ENCODE results near the gene B4GALT2.

The B4GALT2 gene

GRCh38 chr1:44002606-44003157, 23.7 kb downstream of the B4GALT2 start:
- DNase-seq (ENCODE audit: low read depth), result no peak

GRCh38 chr1:44008259-44008658, 29.2 kb downstream of the B4GALT2 start:
- no peak for DNase-seq (ENCODE audit: low read depth)

GRCh38 chr1:44010935-44011471, 32.0 kb downstream of the B4GALT2 start:
- DNase-seq (ENCODE audit: low read depth), result no peak

- no peak for DNase-seq (ENCODE audit: low read depth)
Measured at GRCh38 chr1:44012404-44012803, 33.4 kb downstream of the B4GALT2 start.

- DNase-seq (ENCODE audit: low read depth), result no peak
Measured at GRCh38 chr1:44012941-44013609, 34.1 kb downstream of the B4GALT2 start.

GRCh38 chr1:44013949-44014348, 34.9 kb downstream of the B4GALT2 start:
- DNase-seq (ENCODE audit: low read depth), result no peak

- DNase-seq (ENCODE audit: low read depth), result no peak
Measured at GRCh38 chr1:44014365-44015104, 35.5 kb downstream of the B4GALT2 start.

- no peak for DNase-seq (ENCODE audit: low read depth)
Measured at GRCh38 chr1:44015206-44015605, 36.2 kb downstream of the B4GALT2 start.

- DNase-seq (ENCODE audit: low read depth), result no peak
Measured at GRCh38 chr1:44016041-44016889, 37.3 kb downstream of the B4GALT2 start.

- no peak for DNase-seq (ENCODE audit: low read depth)
Measured at GRCh38 chr1:44016890-44017400, 37.9 kb downstream of the B4GALT2 start.

- no peak for DNase-seq (ENCODE audit: low read depth)
Measured at GRCh38 chr1:44019466-44019948, 40.5 kb downstream of the B4GALT2 start.

- DNase-seq (ENCODE audit: low read depth), result no peak
Measured at GRCh38 chr1:44020464-44020863, 41.5 kb downstream of the B4GALT2 start.

- DNase-seq (ENCODE audit: low read depth), result no peak
Measured at GRCh38 chr1:44021156-44021555, 42.1 kb downstream of the B4GALT2 start.

GRCh38 chr1:44021581-44022321, 42.7 kb downstream of the B4GALT2 start:
- DNase-seq (ENCODE audit: low read depth), result no peak

- no peak for DNase-seq (ENCODE audit: low read depth)
Measured at GRCh38 chr1:44024031-44024902, 45.3 kb downstream of the B4GALT2 start.

GRCh38 chr1:44024903-44025525, 46.0 kb downstream of the B4GALT2 start:
- no peak for DNase-seq (ENCODE audit: low read depth)

- no peak for DNase-seq (ENCODE audit: low read depth)
Measured at GRCh38 chr1:44025816-44026215, 46.8 kb downstream of the B4GALT2 start.

- DNase-seq (ENCODE audit: low read depth), result no peak
Measured at GRCh38 chr1:44027320-44027719, 48.3 kb downstream of the B4GALT2 start.

GRCh38 chr1:44029260-44029910, 50.4 kb downstream of the B4GALT2 start:
- DNase-seq (ENCODE audit: low read depth), result no peak
